GM12878 (cell line): ENCODE data around the gene SLC29A1. TPM values are rescaled to one million over a fixed set of nuclear protein-coding genes. Genes with fewer than 3 reads are reported as not detected.
A peak's percentile ranks its signal among the peaks of the same experiment; 100 is the strongest.

Source experiments
- BHLHE40 ChIP-seq, 2 experiments: fragments of 450-650 bp in 1 of 2; IDR thresholded peaks; 2 replicates each; pipeline ENCODE4 v1.6.1; 2011 to 2017; ENCODE audit warnings: low read depth in 2 of 2, borderline replicate concordance in 1 of 2, improper control_type of control experiment in 1 of 2, low read length in 1 of 2, mild to moderate bottlenecking in 1 of 2
- CBFB ChIP-seq: IDR thresholded peaks from 2 replicates; pipeline ENCODE4 v1.6.1; 2016; ENCODE audit warnings: antibody characterized with exemption, low read depth
- CBX3 ChIP-seq: fragments of 200-600 bp; sonication (generic); IDR thresholded peaks from 2 replicates; pipeline ENCODE4 v1.6.1; 2016; ENCODE audit warnings: low read depth, borderline replicate concordance
- CHD1 ChIP-seq: IDR thresholded peaks from 2 replicates; pipeline ENCODE4 v1.6.1; 2012; ENCODE audit warnings: low read depth, low read length, improper control_type of control experiment
- CREB1 ChIP-seq: IDR thresholded peaks from 2 replicates; pipeline ENCODE4 v1.6.1; 2012; ENCODE audit warnings: low read depth, mild to moderate bottlenecking, inconsistent platforms
- EED ChIP-seq: sonication (generic); IDR thresholded peaks from 2 replicates; pipeline ENCODE4 v1.6.1; 2016; ENCODE audit warnings: antibody characterized with exemption, low read depth
- KLF5 ChIP-seq: fragments of 450-650 bp; IDR thresholded peaks from 2 replicates; pipeline ENCODE4 v1.6.1; 2014; ENCODE audit warnings: mild to moderate bottlenecking; ENCODE audit not compliant: partially characterized antibody
- MEF2A ChIP-seq: IDR thresholded peaks from 2 replicates; pipeline ENCODE4 v1.6.1; 2011; ENCODE audit warnings: low read depth, mild to moderate bottlenecking, low read length, moderate library complexity; ENCODE audit not compliant: insufficient read depth
- POLR2AphosphoS2 ChIP-seq: IDR thresholded peaks from 2 replicates; pipeline ENCODE4 v1.6.1; 2011; ENCODE audit warnings: low read depth, mild to moderate bottlenecking, low read length, improper control_type of control experiment, moderate library complexity
- RELA ChIP-seq: fragments of 450-650 bp; IDR thresholded peaks from 2 replicates; pipeline ENCODE4 v1.8.0; 2014; ENCODE audit warnings: borderline replicate concordance; ENCODE audit not compliant: partially characterized antibody
- SPI1 ChIP-seq: IDR thresholded peaks from 2 replicates; pipeline ENCODE4 v1.6.1; 2011; ENCODE audit warnings: low read depth, mild to moderate bottlenecking, low read length, moderate library complexity, borderline replicate concordance; ENCODE audit not compliant: insufficient read depth
- SREBF1 ChIP-seq: IDR thresholded peaks from 2 replicates; pipeline ENCODE4 v1.6.1; 2012; ENCODE audit warnings: mild to moderate bottlenecking, low read length
- TCF12 ChIP-seq: IDR thresholded peaks from 2 replicates; pipeline ENCODE4 v1.6.1; 2011; ENCODE audit warnings: low read depth, mild to moderate bottlenecking, low read length
- TCF7 ChIP-seq: IDR thresholded peaks from 2 replicates; pipeline ENCODE4 v1.6.1; 2014; ENCODE audit warnings: antibody characterized with exemption, borderline replicate concordance
- ZBED1 ChIP-seq: IDR thresholded peaks from 2 replicates; pipeline ENCODE4 v1.6.1; 2016; ENCODE audit warnings: borderline replicate concordance
- polyA plus RNA-seq, 11 experiments: library from polyadenylated mRNA; depleted of rRNA in 4 of 11; unstranded in 6 of 11; stranded (reverse) in 5 of 11; fragments of >200 nt; fragmentation: Nextera tagmentation in 4 of 11; fragmentation: Illumina TruSeq in 1 of 11; extraction: Ambion mirVana in 4 of 11; extraction: Trizol in 1 of 11; gene quantifications; 1 replicate in 1 of 11; 2 replicates in 10 of 11; pipeline versions ENCODE4 v1.2.1 to v1.2.3, GENCODE V29; 2011 to 2016; ENCODE audit warnings: inconsistent platforms in 2 of 11, missing spikeins in 2 of 11, low read depth in 1 of 11
- total RNA-seq, 4 experiments: library from RNA; depleted of rRNA in 3 of 4; stranded (reverse); fragments of >200 nt in 3 of 4; fragmentation: Illumina TruSeq in 1 of 4; extraction: Trizol in 1 of 4; gene quantifications; 2 replicates each; pipeline versions ENCODE4 v1.2.1 to v1.2.3, GENCODE V29; 2013 to 2021
- TF ChIP-seq, protein P1 (sequence below): fragments of 450-650 bp; IDR thresholded peaks from 2 replicates; pipeline ENCODE4 v1.6.1; 2016; ENCODE audit warnings: mild to moderate bottlenecking
- TF ChIP-seq, protein P2 (sequence below): IDR thresholded peaks from 2 replicates; pipeline ENCODE4 v1.6.1; 2012; ENCODE audit warnings: improper control_type of control experiment, low read depth, low read length; ENCODE audit not compliant: insufficient replicate concordance
- TF ChIP-seq, protein P3 (sequence below): fragments of 150-350 bp; IDR thresholded peaks from 2 replicates; pipeline ENCODE4 v1.6.1; 2014; ENCODE audit warnings: mild to moderate bottlenecking, low read depth, low read length
- TF ChIP-seq, protein P4 (sequence below): fragments of 450-650 bp; IDR thresholded peaks from 2 replicates; pipeline ENCODE4 v1.6.1; 2018; ENCODE audit warnings: mild to moderate bottlenecking, low read depth, moderate library complexity; ENCODE audit not compliant: partially characterized antibody

Gene SLC29A1
- total and polyA plus RNA-seq, 10 of the 15 experiments (the other 5 are each of a cell fraction or from before 2014, with no cell fraction given) = 10.0 to 132 (median 93.4) TPM

DNA sequence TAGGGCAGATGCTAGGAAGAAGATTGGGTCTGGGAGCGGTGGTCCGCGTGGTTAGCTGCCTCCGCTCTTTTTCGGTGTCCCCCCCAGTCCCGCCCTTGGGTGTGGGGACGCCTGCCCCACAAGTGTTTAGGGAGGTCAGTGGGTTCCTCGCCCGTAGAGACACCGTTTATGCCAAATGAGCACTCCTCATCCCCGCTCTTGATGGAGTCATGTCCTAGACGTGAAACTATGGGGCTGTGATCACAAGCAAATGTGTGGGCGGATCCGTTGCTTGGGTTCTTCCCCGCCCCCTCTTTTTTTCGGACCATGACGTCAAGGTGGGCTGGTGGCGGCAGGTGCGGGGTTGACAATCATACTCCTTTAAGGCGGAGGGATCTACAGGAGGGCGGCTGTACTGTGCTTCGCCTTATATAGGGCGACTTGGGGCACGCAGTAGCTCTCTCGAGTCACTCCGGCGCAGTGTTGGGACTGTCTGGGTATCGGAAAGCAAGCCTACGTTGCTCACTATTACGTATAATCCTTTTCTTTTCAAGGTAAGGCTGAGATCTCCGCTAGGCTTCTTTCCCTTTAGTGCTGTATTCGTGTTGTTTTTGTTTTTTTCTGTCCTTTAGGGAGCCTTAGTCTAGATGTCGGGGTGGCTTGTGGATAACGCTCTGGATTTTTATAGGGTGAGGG is 23.4 kb downstream of the SLC29A1 start, which contains the start of gene HSP90AB1 (continued):
- TF ChIP-seq CBX3 (no peak), CBFB (peak; percentile 98), TCF12 (peak; percentile 97), MEF2A (peak; percentile 90), CREB1 (peak; percentile 90), POLR2AphosphoS2 (peak; percentile 100), KLF5 (peak; percentile 91), EED (no peak), BHLHE40 (IDR thresholded peaks at IDR 0.05; ENCODE audit: borderline replicate concordance in 1 of 2, low read depth in 2 of 2, low read length in 1 of 2) (peak; percentile 84 to 91), RELA (peak; percentile 50), SPI1 (0 out of 2 replicates have a peak, but pooled peaks have one; percentile 7), TCF7 (peak; percentile 16; the same call in 1 of the 2 replicates), ZBED1 (peak; percentile 91), CHD1 (peak; percentile 95; the same call in 1 of the 2 replicates), SREBF1 (no peak)
- TF ChIP-seq, protein P1, sequence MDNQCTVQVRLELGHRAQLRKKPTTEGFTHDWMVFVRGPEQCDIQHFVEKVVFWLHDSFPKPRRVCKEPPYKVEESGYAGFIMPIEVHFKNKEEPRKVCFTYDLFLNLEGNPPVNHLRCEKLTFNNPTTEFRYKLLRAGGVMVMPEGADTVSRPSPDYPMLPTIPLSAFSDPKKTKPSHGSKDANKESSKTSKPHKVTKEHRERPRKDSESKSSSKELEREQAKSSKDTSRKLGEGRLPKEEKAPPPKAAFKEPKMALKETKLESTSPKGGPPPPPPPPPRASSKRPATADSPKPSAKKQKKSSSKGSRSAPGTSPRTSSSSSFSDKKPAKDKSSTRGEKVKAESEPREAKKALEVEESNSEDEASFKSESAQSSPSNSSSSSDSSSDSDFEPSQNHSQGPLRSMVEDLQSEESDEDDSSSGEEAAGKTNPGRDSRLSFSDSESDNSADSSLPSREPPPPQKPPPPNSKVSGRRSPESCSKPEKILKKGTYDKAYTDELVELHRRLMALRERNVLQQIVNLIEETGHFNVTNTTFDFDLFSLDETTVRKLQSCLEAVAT = peak; percentile 99
- TF ChIP-seq, protein P2, sequence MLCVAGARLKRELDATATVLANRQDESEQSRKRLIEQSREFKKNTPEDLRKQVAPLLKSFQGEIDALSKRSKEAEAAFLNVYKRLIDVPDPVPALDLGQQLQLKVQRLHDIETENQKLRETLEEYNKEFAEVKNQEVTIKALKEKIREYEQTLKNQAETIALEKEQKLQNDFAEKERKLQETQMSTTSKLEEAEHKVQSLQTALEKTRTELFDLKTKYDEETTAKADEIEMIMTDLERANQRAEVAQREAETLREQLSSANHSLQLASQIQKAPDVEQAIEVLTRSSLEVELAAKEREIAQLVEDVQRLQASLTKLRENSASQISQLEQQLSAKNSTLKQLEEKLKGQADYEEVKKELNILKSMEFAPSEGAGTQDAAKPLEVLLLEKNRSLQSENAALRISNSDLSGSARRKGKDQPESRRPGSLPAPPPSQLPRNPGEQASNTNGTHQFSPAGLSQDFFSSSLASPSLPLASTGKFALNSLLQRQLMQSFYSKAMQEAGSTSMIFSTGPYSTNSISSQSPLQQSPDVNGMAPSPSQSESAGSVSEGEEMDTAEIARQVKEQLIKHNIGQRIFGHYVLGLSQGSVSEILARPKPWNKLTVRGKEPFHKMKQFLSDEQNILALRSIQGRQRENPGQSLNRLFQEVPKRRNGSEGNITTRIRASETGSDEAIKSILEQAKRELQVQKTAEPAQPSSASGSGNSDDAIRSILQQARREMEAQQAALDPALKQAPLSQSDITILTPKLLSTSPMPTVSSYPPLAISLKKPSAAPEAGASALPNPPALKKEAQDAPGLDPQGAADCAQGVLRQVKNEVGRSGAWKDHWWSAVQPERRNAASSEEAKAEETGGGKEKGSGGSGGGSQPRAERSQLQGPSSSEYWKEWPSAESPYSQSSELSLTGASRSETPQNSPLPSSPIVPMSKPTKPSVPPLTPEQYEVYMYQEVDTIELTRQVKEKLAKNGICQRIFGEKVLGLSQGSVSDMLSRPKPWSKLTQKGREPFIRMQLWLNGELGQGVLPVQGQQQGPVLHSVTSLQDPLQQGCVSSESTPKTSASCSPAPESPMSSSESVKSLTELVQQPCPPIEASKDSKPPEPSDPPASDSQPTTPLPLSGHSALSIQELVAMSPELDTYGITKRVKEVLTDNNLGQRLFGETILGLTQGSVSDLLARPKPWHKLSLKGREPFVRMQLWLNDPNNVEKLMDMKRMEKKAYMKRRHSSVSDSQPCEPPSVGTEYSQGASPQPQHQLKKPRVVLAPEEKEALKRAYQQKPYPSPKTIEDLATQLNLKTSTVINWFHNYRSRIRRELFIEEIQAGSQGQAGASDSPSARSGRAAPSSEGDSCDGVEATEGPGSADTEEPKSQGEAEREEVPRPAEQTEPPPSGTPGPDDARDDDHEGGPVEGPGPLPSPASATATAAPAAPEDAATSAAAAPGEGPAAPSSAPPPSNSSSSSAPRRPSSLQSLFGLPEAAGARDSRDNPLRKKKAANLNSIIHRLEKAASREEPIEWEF = no peak
- TF ChIP-seq, protein P3, sequence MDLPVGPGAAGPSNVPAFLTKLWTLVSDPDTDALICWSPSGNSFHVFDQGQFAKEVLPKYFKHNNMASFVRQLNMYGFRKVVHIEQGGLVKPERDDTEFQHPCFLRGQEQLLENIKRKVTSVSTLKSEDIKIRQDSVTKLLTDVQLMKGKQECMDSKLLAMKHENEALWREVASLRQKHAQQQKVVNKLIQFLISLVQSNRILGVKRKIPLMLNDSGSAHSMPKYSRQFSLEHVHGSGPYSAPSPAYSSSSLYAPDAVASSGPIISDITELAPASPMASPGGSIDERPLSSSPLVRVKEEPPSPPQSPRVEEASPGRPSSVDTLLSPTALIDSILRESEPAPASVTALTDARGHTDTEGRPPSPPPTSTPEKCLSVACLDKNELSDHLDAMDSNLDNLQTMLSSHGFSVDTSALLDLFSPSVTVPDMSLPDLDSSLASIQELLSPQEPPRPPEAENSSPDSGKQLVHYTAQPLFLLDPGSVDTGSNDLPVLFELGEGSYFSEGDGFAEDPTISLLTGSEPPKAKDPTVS = peak; percentile 95
- TF ChIP-seq, protein P4, sequence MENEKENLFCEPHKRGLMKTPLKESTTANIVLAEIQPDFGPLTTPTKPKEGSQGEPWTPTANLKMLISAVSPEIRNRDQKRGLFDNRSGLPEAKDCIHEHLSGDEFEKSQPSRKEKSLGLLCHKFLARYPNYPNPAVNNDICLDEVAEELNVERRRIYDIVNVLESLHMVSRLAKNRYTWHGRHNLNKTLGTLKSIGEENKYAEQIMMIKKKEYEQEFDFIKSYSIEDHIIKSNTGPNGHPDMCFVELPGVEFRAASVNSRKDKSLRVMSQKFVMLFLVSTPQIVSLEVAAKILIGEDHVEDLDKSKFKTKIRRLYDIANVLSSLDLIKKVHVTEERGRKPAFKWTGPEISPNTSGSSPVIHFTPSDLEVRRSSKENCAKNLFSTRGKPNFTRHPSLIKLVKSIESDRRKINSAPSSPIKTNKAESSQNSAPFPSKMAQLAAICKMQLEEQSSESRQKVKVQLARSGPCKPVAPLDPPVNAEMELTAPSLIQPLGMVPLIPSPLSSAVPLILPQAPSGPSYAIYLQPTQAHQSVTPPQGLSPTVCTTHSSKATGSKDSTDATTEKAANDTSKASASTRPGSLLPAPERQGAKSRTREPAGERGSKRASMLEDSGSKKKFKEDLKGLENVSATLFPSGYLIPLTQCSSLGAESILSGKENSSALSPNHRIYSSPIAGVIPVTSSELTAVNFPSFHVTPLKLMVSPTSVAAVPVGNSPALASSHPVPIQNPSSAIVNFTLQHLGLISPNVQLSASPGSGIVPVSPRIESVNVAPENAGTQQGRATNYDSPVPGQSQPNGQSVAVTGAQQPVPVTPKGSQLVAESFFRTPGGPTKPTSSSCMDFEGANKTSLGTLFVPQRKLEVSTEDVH = peak; percentile 81
